Osteoblast (primary cell): ENCODE data around the gene REV3L. TPM values are rescaled to one million over a fixed set of nuclear protein-coding genes. Genes with fewer than 3 reads are reported as not detected.

Experiments used
- DNase-seq: peaks from one replicate; pipeline ENCODE4 v3.0.0; 2011; ENCODE audit warnings: low spot score, mixed read lengths; ENCODE audit not compliant: insufficient read length; ENCODE audit errors: missing footprints
- H2AFZ ChIP-seq: 2 replicates; pipeline ENCODE4 v1.6.0; 2011; ENCODE audit warnings: mild to moderate bottlenecking, low read length
- H3K27ac ChIP-seq: 2 replicates; pipeline ENCODE4 v1.5.1; 2011; ENCODE audit warnings: mild to moderate bottlenecking, low read depth, low read length, moderate library complexity
- H3K27me3 ChIP-seq: 2 replicates; pipeline ENCODE4 v1.6.0; 2012; ENCODE audit warnings: mild to moderate bottlenecking, control low read depth, inconsistent platforms, low read length, moderate library complexity; ENCODE audit not compliant: insufficient read depth
- H3K36me3 ChIP-seq: 2 replicates; pipeline ENCODE4 v1.5.1; 2011; ENCODE audit warnings: mild to moderate bottlenecking, low read length, control low read depth, moderate library complexity; ENCODE audit not compliant: insufficient read depth
- H3K4me1 ChIP-seq: 2 replicates; pipeline ENCODE4 v1.5.1; 2011; ENCODE audit warnings: mild to moderate bottlenecking, low read length, control low read depth, moderate library complexity; ENCODE audit not compliant: insufficient read depth
- H3K4me2 ChIP-seq: 2 replicates; pipeline ENCODE4 v1.6.0; 2011; ENCODE audit warnings: mild to moderate bottlenecking, low read length; ENCODE audit not compliant: insufficient read depth
- H3K4me3 ChIP-seq: fragments of 200-600 bp; sonication (generic); 3 replicates; pipeline ENCODE4 v1.5.1; 2012; ENCODE audit warnings: mild to moderate bottlenecking, low read length, inconsistent platforms; ENCODE audit not compliant: insufficient read depth
- H3K79me2 ChIP-seq: 2 replicates; pipeline ENCODE4 v1.6.0; 2012; ENCODE audit warnings: mild to moderate bottlenecking, low read length, control low read depth, inconsistent platforms; ENCODE audit not compliant: insufficient read depth
- H3K9me3 ChIP-seq: 2 replicates; pipeline ENCODE4 v1.5.1; 2011; ENCODE audit warnings: low read depth, low read length, control low read depth
- H4K20me1 ChIP-seq: 2 replicates; pipeline ENCODE4 v1.6.0; 2012; ENCODE audit warnings: mild to moderate bottlenecking, low read length, control low read depth; ENCODE audit not compliant: insufficient read depth
- CTCF ChIP-seq: IDR thresholded peaks from 2 replicates; pipeline ENCODE4 v1.5.1; 2011; ENCODE audit warnings: mild to moderate bottlenecking, low read depth, low read length, moderate library complexity; ENCODE audit errors: extremely low read depth
- total RNA-seq: library from RNA; depleted of rRNA; stranded (reverse); fragments of >200 nt; gene quantifications from 2 replicates; pipeline ENCODE4 v1.2.3, GENCODE V29; 2012

The REV3L gene
- total RNA-seq, 1 donor, result 42.0 TPM

DNA sequence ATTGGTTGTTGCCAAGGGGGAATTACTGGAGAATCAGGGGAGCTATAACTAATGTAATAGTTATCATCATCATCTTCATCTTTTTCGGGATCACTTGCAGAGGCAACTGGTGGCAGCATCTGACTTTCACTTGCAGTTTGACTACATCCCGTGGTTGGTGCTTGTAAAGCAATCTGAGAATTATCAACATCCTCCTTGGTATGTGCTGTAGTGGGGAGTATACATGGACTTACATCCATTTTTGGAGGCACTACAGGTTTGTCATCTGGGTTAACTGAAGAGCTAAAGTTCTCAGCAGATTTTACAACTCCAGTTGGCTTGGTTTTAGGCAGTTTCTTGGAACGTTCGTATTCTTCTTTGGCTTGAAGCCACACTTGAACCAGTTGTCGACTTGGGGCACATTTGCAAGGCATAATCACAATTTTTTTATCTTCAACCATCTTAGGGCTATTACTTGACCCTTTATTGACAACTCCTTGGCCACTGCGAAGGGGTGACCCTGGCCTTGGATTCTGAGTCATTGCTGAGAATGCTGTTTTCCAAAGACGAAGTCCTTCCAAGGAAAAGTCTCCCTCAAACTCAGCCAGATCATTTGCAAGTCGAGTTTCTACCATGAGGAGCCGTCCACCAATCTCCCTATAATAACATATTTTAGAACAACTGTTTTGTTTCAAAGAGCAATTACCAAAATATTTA is 115.5 kb downstream of the REV3L start:
- Histone ChIP-seq H3K27me3 (no peaks in the 10 kb centered on the region), H3K9me3 (no peaks in the 10 kb centered on the region), H4K20me1 (no peaks in the 10 kb centered on the region), H2AFZ (no peak overlapping the region), H3K27ac (no peak overlapping the region), H3K4me3 (no peak overlapping the region), H3K79me2 (no peaks in the 10 kb centered on the region), H3K4me1 (no peaks in the 10 kb centered on the region), H3K4me2 (no peak overlapping the region), H3K36me3 (peaks cover 11% of the 10 kb centered on the region)
- no peak for DNase-seq
- TF ChIP-seq CTCF, result no peak

- no peak overlapping the region for H3K27ac ChIP-seq
- no peak overlapping the region for H2AFZ ChIP-seq
- H4K20me1 ChIP-seq, result no peaks in the 10 kb centered on the region
- H3K36me3 ChIP-seq, result peaks cover 7% of the 10 kb centered on the region
- H3K9me3 ChIP-seq, result no peaks in the 10 kb centered on the region
- TF ChIP-seq CTCF, result peak; percentile 59
- H3K27me3 ChIP-seq, result no peaks in the 10 kb centered on the region
- H3K79me2 ChIP-seq, result no peaks in the 10 kb centered on the region
- DNase-seq, result peak; percentile 70
- no peak overlapping the region for H3K4me2 ChIP-seq
- peaks cover 6% of the 10 kb centered on the region for H3K4me1 ChIP-seq
- H3K4me3 ChIP-seq, result no peak overlapping the region
These were observed 121.4 kb downstream of the REV3L start for GRCh38 chr6:111361648-111362047.

DNA sequence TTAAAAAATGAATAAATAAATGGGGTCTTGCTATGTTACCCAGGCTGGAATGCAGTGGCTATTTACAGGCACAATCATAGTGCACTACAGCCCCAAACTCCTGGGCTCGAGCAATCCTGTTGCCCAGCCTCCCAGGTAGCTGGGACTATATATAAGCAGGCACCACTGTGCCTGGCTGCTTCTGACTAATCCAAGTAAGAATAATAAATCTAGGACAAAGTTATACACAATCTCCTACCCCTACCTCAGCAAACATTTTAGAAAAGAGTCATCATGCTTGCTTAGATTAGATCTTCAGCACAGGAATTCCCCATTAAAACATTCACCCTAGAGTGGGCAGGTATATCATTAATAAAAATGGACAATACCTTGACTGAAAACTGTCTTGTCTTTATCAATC is 124.6 kb downstream of the REV3L start:
- no peaks in the 10 kb centered on the region for H4K20me1 ChIP-seq
- no peak overlapping the region for H2AFZ ChIP-seq
- H3K36me3 ChIP-seq, result peaks cover 18% of the 10 kb centered on the region
- H3K9me3 ChIP-seq, result no peaks in the 10 kb centered on the region
- H3K4me3 ChIP-seq, result no peak overlapping the region
- peak; percentile 9 for DNase-seq
- no peak overlapping the region for H3K4me2 ChIP-seq
- no peak for TF ChIP-seq CTCF
- H3K79me2 ChIP-seq, result no peaks in the 10 kb centered on the region
- H3K27me3 ChIP-seq, result no peaks in the 10 kb centered on the region
- H3K4me1 ChIP-seq, result peaks cover 6% of the 10 kb centered on the region
- H3K27ac ChIP-seq, result no peak overlapping the region

GRCh38 chr6:111357705-111358104 is 125.3 kb downstream of the REV3L start:
- H2AFZ ChIP-seq, result no peak overlapping the region
- no peak overlapping the region for H3K4me3 ChIP-seq
- peaks cover 6% of the 10 kb centered on the region for H3K4me1 ChIP-seq
- H3K27me3 ChIP-seq, result no peaks in the 10 kb centered on the region
- no peaks in the 10 kb centered on the region for H4K20me1 ChIP-seq
- H3K36me3 ChIP-seq, result peaks cover 18% of the 10 kb centered on the region
- H3K9me3 ChIP-seq, result no peaks in the 10 kb centered on the region
- TF ChIP-seq CTCF, result no peak
- no peak for DNase-seq
- H3K4me2 ChIP-seq, result no peak overlapping the region
- H3K79me2 ChIP-seq, result no peaks in the 10 kb centered on the region
- no peak overlapping the region for H3K27ac ChIP-seq
